IPS-15b (cell line): ENCODE measurements around the gene TAS1R2.
"Not testable (repeated sequence)": the region's sequence is repeated elsewhere in the genome, so short reads cannot be mapped to it uniquely, and the experiment has no call there.

ENCODE experiments used
- H3K27me3 ChIP-seq: one replicate; pipeline ENCODE4 v1.6.1; 2013; ENCODE audit warnings: low read length; ENCODE audit not compliant: control insufficient read depth, insufficient read depth
- H3K36me3 ChIP-seq: one replicate; pipeline ENCODE4 v1.6.1; 2013; ENCODE audit warnings: low read length; ENCODE audit not compliant: control insufficient read depth, insufficient read depth
- H3K4me1 ChIP-seq: one replicate; pipeline ENCODE4 v1.6.1; 2013; ENCODE audit warnings: mild to moderate bottlenecking, low read length; ENCODE audit not compliant: control insufficient read depth, insufficient read depth
- H3K4me3 ChIP-seq: one replicate; pipeline ENCODE4 v1.5.1; 2013; ENCODE audit warnings: low read depth, low read length
- H3K9ac ChIP-seq: one replicate; pipeline ENCODE4 v1.6.1; 2013; ENCODE audit warnings: low read depth, mild to moderate bottlenecking, low read length
- H3K9me3 ChIP-seq: one replicate; pipeline ENCODE4 v1.6.1; 2013; ENCODE audit warnings: mild to moderate bottlenecking, low read length; ENCODE audit not compliant: control insufficient read depth, insufficient read depth

TAS1R2 gene

DNA sequence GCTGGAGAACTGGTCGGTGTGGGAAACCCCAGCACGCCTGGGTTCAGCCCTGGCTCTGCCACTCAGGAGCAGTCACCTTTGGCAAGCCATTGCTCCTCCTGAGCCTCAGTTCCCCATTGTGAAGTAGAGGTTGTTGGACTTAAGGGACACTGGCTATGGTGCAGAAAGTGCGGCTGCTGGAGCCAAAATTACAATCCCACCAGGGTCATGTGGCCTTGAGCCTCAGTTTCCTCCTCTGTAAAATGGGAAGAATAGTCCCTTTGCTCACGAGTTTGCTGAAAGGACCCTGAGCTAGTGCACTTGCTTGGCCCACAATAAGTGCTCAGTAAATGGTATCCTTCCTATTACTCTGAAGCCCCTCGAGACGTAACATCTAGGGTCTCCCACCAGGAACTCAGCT lies 14.6 kb upstream of the TAS1R2 start:
- Histone ChIP-seq H3K27me3 (no peaks in the 10 kb centered on the region), H3K9me3 (no peaks in the 10 kb centered on the region), H3K4me1 (no peaks in the 10 kb centered on the region), H3K4me3 (no peak overlapping the region), H3K36me3 (peaks cover 8% of the 10 kb centered on the region), H3K9ac (no peak overlapping the region)

DNA sequence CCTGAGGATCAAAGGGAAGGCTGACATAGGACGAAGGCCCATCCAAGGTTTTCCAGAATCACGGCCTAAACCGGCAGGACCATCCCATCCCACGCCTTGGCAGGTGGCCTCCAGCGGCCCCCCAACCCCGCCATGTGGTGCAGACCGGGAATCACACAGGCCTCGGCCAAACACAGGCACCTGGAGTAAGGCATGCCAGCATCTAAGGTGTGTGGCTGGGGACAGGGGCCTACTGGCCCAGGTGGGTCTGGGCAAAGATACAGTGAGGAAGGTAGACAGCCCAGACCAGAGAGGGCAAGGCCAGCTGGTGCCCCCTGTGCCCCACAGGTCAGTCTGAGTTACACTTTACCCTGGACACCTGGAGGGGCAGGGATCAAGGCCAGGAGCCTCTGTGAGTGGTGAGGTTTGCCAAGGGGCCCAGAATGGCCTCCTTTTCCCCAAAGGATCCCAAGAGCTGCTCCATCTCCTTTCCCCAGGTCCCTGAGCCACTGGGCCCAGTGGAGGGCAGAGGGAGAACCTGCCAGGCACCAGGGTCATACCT lies 12.7 kb upstream of the TAS1R2 start:
- Histone ChIP-seq H3K4me3 (no peak overlapping the region), H3K27me3 (no peaks in the 10 kb centered on the region), H3K9me3 (no peaks in the 10 kb centered on the region), H3K36me3 (peaks cover 8% of the 10 kb centered on the region), H3K9ac (no peak overlapping the region), H3K4me1 (no peaks in the 10 kb centered on the region)

DNA sequence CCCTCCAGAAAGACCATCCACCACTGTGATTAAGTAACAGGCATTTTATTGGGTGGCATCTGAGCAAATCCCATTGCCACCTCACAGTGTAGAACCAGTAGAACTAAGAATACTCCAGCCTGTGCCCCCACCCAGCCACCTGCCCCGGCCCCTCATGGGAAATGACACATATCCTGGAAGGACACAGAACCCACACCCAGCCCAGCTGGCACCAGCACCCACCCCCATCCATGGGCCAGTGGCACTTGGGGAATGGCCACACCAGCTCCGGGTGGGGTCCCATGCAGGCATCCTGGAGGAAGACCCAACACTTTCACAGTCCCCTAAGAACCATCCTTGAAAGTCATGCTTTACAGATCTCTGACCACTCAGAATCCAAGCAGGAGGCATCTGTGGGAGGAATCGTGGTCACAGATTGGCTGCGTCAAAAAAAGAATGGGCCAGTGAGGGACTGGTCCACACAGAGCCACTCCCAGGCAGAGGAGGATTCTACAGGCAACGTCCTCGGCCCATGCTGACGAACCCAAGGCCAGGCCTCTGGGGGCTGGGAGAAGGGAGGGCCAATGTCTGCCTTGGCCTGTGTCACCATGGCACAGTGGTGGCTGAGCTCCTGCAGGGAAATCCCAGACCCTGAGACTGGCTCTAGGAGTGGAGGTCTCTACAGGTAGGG lies 12.1 kb upstream of the TAS1R2 start:
- H3K9ac ChIP-seq = no peak overlapping the region
- peaks cover 5% of the 10 kb centered on the region for H3K36me3 ChIP-seq
- H3K4me3 ChIP-seq = no peak overlapping the region
- no peaks in the 10 kb centered on the region for H3K9me3 ChIP-seq
- no peaks in the 10 kb centered on the region for H3K4me1 ChIP-seq
- no peaks in the 10 kb centered on the region for H3K27me3 ChIP-seq

DNA sequence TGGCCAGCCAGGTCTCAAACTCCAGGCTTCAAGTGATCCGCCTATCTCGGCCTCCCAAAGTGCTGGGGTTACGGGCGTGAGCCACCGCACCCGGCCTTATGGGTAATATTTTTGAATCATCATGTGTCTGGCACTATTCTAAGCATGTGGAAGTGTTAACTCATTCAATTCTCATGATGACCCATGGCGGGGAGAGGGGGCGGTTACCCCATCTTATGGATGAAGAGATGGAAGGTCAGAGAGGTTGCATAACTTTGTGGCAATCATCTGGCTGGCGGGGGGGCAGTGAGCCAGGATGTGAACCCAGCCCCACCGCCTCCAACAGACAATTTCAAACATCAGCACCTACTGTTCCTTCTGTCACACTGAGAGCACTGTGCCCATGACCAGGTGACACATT lies 11.5 kb upstream of the TAS1R2 start:
- H3K9ac ChIP-seq = no peak overlapping the region
- H3K27me3 ChIP-seq = no peaks in the 10 kb centered on the region
- H3K9me3 ChIP-seq = no peaks in the 10 kb centered on the region
- no peaks in the 10 kb centered on the region for H3K4me1 ChIP-seq
- H3K4me3 ChIP-seq = no peak overlapping the region
- peaks cover 5% of the 10 kb centered on the region for H3K36me3 ChIP-seq

DNA sequence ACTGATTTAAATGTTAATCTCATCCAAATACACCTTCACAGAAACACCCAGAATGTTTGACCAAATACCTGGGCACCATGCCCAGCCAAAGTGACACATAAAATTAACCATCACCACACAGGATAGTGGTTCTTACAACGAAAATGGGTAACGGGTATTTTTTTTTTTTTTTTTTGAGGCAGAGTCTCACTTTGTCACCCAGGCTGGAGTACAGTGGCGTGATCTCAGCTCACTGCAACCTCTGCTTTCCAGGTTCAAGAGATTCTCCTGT lies 11.1 kb upstream of the TAS1R2 start:
- H3K27me3 ChIP-seq, H3K36me3 ChIP-seq, H3K4me1 ChIP-seq, H3K4me3 ChIP-seq, H3K9me3 ChIP-seq, H3K9ac ChIP-seq: not testable (repeated sequence)

DNA sequence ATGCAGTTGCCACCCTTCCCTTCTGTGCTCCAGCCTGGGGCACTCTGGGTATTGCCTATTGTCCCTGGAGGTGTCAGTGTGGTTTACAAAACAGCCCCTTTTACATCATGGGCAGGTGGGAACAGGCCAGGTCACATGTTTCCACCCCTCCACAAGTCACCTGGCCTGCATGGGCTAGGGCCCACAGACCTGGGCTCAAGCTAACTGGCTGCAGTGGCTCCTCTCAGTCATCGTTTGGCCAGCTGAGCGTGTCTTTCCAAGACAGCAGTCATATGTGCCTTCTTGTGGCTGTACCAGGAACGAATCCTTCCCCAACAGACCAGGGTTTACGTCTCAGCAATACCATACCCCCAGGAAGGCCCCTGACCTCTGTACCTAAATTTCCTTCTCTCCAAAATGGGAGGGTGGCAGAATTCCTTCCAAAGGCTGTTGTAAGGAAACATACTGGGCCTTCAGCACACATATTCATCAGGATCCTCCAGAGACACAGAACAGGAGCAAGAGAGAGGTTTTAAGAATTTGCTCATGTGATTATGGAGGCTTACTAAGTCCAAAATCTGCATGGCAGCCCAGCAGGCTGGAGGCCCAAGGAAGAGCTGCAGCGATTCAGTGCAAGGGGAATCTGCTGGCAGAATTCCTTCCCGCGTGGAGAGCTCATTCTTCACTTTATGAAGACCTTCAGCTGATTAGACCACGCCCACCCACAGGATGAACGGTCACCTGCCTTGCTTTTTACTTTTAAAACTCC lies 10.6 kb upstream of the TAS1R2 start:
- Histone ChIP-seq H3K4me1 (no peaks in the 10 kb centered on the region), H3K9me3 (no peaks in the 10 kb centered on the region), H3K4me3 (no peak overlapping the region), H3K36me3 (peaks cover 5% of the 10 kb centered on the region), H3K27me3 (no peaks in the 10 kb centered on the region), H3K9ac (no peak overlapping the region)

DNA sequence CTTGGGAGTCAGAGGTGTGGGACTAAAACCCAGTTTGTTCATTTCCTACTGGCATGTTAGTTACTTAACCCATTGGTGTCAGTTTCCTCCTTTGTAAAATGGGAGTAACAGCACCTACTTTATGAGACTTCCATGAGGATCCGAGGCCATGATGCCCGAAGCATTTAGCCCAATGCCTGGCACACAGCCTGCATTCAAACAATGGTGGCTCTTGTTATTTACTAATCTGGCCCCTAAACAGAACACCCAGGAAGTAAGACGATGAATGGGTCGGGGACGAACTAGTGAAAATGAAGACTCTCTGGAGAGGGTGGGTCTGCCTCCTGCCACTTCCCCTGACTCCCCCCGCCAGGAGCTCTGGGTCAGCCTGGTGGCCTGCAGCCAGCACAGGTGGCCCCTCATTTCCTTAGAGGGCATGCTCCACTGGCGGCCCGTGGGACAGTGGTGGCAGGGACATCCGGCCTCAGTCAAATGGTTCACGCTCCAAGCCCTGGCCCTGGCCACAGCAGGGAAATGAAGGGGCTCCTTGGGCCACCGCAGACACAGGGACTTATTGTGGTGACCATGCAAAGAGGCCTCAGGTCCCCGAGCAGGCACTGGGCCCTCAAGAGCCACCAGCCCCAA lies 9.5 kb upstream of the TAS1R2 start:
- Histone ChIP-seq H3K36me3 (peaks cover 5% of the 10 kb centered on the region), H3K9me3 (no peaks in the 10 kb centered on the region), H3K27me3 (no peaks in the 10 kb centered on the region), H3K4me1 (no peaks in the 10 kb centered on the region), H3K4me3 (no peak overlapping the region), H3K9ac (no peak overlapping the region)

DNA sequence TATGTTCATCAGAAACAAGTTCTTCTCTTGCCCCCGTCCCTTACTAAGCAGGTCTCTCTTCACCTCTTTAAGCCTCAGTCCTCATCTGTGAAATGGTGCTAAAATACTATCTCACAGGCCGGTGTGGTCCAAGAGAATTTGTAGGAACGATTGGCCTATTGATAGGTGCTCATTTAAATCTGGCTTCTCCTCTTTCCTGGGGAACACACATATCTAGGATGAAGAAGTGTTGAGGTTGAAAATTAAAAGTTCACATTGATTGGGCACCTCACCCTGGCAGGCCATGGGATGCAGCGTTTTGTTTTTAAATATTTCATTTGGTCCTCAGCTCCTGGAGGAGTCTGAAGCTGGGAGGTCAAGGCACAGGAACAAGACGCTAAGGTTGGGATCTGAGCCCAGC lies 8.9 kb upstream of the TAS1R2 start:
- H3K27me3 ChIP-seq = no peaks in the 10 kb centered on the region
- peaks cover 5% of the 10 kb centered on the region for H3K36me3 ChIP-seq
- H3K9me3 ChIP-seq = no peaks in the 10 kb centered on the region
- no peaks in the 10 kb centered on the region for H3K4me1 ChIP-seq
- no peak overlapping the region for H3K4me3 ChIP-seq
- H3K9ac ChIP-seq = no peak overlapping the region

DNA sequence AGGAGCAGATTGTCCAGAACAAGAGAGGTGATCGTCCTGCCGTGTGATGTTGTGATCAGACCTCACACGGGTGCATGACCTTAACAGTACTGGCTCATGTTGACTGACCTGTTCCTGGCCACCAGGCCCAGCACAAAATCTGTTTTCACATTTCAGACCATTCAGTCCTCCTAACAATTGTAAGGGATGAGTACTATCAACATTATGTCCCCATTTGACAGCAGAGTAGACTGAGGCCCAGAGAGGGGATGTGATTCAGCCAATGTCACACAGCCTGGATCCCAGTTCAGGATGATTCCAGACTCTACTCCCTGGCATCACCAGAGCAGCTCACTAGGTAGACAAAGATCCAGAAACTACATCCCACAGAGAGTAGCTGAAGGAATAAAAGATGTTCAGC lies 7.4 kb upstream of the TAS1R2 start:
- Histone ChIP-seq H3K27me3 (no peaks in the 10 kb centered on the region), H3K4me1 (no peaks in the 10 kb centered on the region), H3K9ac (no peak overlapping the region), H3K4me3 (no peak overlapping the region), H3K9me3 (no peaks in the 10 kb centered on the region), H3K36me3 (no peaks in the 10 kb centered on the region)

DNA sequence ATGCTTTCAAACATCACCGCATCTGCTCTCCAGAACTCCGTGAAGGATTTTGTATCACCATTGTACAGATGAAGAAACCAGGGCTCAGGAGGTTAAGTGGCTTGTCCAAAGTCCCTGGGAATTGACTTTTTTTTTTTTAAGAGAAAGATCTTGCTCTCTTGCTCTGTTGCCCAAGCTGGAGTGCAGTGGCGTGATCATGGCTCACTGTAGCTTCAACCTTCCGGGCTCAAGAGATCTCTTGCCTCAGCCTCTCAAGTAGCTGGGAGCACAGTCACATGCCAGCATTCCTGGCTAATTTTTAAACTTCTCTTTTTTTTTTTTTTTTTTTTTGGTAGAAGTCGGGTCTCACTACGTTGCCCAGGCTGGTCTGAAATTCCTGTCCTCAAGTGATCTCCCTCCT lies 6.9 kb upstream of the TAS1R2 start:
- Histone ChIP-seq H3K4me1 (no peaks in the 10 kb centered on the region), H3K9me3 (no peaks in the 10 kb centered on the region), H3K36me3 (no peaks in the 10 kb centered on the region), H3K27me3 (no peaks in the 10 kb centered on the region), H3K9ac (no peak overlapping the region), H3K4me3 (no peak overlapping the region)

DNA sequence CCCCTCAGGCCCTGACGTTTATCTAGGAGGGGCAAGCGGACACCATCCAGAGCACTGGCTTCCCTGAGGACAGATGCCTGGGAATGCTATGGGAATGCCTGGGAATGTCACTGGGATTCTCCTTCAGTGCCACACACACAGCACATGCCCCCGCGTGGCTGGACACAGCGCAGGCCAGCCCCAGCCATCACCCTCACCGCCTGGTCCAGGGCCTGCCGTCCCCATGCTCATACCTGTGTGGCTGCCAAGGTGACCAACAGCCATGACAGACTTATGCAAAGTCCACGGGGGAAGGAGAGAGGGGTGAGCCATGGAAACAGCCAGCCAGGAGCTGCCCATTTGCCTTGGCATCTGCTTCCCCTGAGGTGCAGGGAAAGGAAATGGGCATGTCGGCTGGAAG lies 5.7 kb upstream of the TAS1R2 start:
- no peaks in the 10 kb centered on the region for H3K27me3 ChIP-seq
- H3K9me3 ChIP-seq = no peaks in the 10 kb centered on the region
- H3K4me3 ChIP-seq = no peak overlapping the region
- no peak overlapping the region for H3K9ac ChIP-seq
- H3K36me3 ChIP-seq = no peaks in the 10 kb centered on the region
- no peaks in the 10 kb centered on the region for H3K4me1 ChIP-seq

DNA sequence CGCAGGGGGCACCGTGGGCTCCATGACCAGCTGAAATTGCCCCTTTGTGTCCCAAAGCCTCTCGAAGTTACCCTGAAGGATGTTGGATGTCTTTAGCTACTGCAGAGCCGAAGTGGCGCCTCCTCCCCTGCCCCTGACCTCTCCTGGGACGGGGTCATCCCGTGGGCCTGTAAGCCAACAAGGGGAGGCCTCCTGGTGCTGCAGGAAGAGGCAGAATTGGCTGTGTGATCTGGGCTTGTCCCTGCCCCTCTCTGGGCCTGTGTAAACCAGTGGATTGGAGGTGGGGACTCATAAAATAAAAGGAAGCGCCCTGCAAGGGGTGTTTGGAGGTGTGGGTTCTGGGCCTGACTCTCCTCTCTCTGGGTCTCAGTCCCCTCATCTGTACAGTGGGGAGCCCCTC lies 2.1 kb upstream of the TAS1R2 start:
- no peak overlapping the region for H3K4me3 ChIP-seq
- no peak overlapping the region for H3K9ac ChIP-seq
- no peaks in the 10 kb centered on the region for H3K27me3 ChIP-seq
- no peaks in the 10 kb centered on the region for H3K4me1 ChIP-seq
- H3K36me3 ChIP-seq = no peaks in the 10 kb centered on the region
- no peaks in the 10 kb centered on the region for H3K9me3 ChIP-seq
